HG02571 (cell line): Measurements from ENCODE around the gene DPP7.
"Not testable (repeated sequence)": the region's sequence is repeated elsewhere in the genome, so short reads cannot be mapped to it uniquely, and the experiment has no call there.

Experiments
- ATAC-seq: cut with Tn5 transposase; IDR thresholded peaks from one replicate; pipeline ENCODE4 v1.9.1; 2021; ENCODE audit warnings: mild to moderate bottlenecking, moderate library complexity; ENCODE audit not compliant: unreplicated experiment

DPP7 gene

DNA sequence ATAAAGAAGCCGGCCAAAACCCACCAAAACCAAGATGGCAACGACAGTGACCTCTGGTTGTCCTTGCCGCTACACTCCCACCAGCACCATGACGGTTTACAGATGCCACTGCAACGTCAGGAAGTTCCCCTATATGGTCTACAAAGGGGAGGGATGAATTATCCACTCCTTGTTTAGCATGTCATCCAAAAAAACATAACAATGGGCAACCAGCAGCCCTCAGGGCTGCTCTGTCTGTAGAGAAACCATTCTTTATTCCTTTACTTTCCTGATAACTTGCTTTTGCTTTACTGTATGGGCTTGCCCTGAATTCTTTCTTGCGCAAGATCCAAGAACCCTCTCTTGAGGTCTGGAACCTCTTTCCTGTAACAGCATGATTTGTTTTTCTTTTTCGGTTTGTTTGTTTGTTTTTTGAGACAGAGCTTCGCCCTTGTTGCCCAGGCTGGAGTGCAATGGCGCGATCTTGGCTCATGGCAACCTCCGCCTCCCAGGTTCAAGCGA lies 39.2 kb downstream of the DPP7 start:
- no peak for ATAC-seq

DNA sequence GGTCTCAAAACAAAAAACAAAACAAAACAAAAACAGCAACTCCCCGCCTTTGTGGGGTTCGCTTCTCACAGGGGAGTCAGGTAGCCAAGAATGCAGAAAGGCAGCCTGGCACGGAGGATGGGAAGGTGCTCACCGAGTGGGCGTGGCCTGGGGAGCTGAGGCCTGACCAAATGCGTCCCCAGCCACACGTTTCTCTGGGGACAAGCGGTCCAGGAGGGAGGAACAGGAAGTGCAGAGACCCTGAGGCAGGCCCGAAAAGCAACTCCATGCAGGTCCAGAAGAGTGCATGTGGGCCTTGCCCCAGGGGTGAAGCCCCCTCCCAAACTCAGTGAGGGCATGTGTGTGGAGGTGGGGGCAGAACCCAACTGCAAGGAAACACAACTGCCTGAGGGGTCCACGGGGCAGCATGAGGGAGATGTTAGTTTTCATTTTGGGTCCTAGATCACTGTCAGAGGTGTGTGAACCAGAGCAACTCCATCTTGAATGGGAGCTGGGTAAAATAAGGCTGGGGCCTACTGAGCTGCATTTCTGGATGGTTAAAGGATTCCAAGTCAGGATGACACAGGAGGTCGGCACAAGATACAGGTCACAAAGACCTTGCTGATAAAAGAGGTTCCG lies 39.8 kb downstream of the DPP7 start:
- ATAC-seq, result no peak

DNA sequence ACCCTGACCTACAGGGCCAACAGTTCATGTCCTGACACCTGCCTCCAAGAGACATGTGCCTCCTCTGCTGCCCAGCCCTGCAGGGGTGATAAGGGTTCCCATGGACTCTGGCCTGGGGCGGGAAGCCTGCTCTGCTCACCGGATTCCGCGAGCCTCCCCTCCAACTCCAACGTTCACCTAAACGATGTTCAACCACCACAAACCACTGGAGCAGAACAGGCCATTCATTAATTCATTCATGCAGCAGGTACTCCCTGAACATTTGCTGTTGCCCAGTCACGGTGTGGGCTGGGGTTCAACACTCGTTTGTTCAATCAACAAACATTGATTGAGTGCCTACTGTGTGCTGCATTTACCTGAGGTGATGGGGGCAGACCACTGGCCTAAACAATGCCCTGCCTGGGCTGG lies 40.5 kb downstream of the DPP7 start:
- ATAC-seq, result no peak

DNA sequence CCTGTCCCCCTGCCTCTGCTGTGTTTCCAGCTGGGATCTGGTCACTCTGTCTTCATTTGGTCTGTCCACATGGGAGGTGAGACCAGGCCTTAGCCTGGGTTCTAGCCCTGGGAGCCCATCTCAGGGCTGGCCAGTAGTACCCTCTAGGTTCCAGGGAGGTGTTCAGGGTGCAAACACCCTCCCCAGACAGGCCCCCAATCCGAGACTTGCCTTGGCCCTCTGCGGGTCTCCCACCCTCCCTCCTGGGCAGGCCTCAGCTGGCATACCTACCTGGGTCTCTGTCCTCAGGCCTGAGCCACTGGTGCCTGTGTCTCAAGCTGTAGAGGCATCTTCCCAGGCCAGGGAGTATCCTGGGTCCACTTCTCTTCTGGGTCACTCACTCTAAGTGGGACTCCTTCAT lies 43.3 kb downstream of the DPP7 start:
- no peak for ATAC-seq

DNA sequence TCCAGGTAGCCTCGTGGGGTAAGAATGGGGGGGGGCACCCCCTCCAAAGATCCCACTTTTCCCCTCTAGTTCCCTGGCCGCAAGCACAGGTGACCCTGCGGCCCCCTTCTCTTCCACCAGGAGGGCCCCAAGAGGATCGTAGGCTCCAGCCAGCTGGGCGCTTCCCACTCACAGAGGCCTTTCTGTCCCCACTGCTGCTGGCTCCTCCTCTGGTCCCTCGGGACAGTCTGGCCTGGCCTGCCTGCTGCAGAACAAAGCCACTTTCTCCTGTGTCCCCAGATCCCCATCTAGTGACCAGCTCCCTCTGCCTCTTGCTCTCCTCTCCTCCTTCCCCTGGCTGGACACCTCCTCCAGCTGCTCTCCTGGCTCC lies 43.6 kb downstream of the DPP7 start:
- ATAC-seq, result no peak

DNA sequence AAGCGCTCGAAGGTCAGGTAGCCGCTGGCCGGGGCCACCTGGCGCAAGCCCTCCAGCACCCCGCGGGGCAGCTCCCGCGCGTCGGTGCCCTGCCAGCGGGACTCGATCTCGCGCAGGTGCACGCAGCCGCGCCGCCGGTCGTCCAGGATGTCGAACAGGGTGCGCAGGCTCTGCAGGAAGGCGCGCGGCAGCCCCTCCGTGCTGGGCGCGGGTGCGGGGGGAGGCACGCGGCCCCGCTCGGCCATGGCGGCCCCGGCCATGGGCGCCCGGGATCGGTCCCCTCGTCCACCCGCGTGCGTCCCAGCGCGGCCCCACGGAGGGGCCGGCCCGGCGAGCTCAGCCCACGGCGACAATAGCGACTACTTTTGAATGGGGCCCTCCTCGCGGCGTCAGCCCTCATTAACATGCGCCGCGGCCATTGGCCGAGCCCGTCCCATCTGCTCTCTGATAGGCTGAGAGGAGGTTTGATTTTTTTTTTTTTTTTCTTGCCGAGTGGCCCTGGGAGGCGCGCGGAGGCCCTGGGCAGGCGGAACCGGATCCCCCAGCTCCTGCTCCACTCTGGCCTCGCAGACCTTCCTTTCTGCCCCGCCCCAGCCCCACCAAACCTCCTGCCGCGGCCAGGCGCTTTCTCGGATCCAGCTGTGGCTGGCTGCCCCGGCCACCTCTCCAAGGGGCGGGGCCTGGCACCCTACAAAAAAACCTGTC lies 44.2 kb downstream of the DPP7 start, which contains the start of gene SAPCD2:
Gene SAPCD2, minus strand, starts transcription at position 357 of the 705 bp plus-strand sequence. Its CDS starts 97 bp downstream, at position 260.
- ATAC-seq, result peak; percentile 54

DNA sequence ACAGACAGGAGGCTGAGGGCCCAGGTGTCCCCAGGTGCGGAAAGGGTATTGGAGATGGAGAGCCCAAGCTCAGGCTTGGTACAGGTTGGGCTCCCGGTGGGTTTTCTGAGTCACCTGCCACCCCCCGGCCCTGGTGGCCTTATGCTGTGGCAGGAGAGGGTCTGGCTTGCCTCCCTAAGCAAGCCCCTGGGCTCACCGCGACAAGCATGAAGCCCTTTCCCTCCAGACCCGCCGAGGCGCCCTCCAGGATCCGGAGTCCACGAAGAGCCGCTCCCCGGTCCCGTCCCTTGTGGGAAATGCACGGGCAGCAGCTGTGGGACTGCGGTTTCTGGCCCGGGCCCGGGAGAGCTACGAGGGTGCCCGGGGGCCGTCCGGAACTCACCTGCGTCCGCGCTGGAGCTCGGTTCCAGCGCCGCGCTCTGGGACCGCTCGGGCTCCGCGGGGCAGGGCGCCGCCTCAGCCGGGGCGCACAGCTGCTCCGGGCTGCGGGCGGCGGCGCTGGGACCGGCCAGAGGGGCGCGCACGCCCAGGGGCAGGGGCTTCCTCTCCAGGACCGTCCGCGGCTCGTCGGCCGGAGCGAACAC lies 44.9 kb downstream of the DPP7 start:
- ATAC-seq, result no peak

DNA sequence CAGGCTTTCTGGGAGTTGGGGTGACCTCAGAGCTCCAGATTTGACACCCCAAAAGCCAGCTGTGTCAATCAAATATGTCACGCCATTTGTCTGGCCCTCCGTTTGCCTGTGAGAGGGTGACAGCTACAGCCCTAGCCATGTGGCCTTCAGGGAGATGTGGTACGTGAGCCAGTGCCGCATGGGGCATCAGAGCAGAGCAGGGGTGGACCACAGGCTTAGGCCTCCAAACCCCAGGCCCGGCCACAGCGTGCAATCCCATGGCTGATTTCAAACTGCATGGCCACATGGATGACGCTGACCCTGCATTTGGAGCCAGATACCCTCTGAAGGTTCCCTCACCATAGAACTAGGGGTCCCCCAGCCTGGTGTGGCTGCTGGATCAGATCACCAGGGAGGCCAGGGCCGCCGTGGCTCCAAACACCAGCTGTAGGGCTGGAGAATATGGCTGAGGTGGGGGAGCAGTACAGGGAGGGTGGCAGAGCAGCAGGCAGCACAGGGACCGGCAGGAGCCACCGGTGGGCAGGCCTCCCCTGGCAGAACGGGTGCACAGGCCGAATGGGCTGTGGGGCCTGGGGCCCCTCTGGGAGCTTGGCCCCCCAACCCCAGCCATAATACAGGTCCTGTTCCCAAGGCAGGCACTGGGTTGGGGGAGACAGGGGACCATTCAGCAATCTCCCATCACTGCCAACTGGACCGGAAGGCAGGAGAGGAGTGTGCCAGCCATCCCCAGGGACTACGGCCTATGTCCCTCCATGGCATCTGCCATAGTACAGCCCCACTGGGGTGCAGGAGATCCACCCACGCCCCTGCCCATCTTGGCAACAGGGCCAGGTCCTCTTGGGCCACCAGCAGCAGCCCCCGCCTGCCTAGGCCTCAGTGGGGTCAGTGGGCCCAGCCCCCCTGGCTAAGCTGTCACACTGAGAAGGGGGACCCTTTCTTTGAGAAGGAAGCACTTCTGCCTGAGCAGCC lies 45.7 kb downstream of the DPP7 start:
- no peak for ATAC-seq

DNA sequence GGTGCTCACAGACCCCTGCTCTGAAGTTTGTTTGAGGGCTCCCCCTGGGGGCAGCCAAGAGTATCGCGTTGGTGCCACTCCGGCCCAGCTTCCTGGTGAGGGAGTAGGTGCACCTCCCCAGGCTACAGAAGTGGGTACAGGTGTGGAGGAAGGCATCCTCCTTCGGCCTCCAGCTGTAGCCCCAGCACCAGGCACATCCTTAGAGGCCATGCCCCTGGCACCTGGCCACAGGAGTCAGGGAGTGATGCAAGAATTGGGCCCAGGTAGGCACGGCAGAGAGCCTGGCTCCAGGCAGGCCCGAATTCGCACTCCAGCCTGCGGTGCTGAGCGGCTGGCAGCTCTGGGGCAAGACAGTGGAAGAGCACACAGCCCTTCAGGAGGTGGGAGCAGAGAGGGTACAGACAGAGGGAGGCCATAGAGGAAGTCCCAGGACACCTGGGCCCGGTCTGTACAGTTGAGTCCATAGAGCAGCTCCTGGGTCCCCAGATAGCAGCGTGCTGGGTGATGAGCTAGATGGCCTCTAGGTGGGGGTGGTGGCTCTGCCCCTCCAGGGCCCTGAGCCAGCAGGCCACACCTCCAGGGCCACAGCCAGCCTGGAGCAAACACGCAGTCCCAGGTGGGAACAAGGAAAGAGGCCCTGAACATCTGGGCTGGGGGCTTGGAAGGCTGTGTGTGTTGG lies 46.5 kb downstream of the DPP7 start:
- ATAC-seq, result no peak

DNA sequence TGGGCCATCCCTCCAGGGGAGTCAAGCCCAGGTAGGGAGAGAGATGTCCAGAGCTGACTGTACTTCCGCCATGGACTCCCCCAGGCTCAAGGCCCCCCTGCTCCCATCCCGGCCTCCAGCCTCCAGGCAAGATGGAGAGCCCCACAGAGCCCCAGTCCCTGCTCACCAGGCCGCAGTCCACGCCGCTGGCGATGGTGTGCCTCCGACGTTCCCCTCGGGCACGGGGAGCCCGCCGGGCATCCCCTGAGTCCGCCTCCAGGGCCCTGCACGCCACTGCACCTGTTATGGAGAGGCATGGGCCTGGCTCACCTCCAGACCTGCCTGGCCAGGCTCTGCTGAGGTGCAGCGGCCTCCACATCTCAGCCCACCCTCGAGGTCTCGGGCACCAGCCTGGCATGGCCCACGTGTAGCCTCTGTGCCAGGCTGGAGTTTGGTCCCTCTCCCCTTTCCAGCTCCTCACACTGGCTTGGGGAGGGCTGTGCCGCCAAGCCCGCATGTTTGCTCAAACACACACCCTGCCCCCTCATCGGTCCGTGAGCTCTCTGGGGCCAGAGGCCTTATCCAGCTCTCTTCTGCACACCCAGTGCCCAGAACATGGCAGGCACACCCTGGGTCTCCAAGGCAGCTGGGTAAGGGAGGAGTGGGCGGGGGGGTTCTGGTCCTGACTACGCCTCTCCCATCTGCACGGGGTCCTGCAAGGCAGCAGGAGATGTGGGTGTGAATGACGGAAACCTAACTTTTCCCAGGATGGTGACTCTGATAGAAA lies 48.3 kb downstream of the DPP7 start:
- ATAC-seq, result no peak

DNA sequence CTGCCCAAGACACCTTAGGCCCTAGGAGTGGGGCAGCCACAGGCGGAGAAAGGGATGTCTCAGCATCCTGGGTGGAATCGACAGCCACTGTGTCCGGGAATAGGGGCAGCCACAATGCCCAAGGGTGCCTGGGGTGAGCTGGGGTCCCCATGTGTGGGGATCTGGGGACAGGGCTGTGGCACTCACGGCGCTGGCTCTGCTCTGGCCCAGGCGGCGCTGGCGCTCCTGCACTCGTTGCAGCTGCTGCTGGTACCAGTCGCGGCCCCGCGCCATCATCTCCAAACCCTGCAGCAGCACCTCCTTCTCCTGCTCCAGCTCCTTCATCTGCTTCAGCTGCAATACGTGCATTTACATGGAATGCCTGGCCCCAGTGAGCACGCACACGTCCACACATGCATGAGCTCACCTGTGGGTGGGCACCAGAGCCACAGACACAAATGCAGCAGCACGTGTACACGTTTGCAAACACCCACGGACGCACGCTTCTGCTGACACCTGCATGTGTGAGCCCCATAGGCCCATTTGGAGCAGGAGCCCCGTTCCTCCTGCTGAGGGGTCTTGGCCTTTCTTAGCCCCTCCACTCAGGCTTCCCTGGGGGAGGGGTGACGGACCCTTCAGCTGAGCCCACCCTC lies 49.1 kb downstream of the DPP7 start:
- no peak for ATAC-seq

DNA sequence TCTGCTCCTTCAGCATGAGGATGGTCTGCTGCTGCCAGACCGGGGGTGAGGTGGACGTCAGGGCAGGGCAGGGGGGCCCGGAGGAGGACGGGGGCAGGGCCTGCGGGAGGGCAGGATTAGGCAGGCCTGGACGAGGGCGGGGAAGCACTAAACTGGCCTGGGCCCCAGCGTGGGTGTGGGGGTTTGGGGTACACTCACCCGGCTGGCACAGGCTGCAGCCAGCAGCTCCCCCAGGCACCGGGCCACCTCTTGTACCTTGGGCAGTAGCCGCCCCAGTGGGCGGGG lies 49.7 kb downstream of the DPP7 start:
- no peak for ATAC-seq

DNA sequence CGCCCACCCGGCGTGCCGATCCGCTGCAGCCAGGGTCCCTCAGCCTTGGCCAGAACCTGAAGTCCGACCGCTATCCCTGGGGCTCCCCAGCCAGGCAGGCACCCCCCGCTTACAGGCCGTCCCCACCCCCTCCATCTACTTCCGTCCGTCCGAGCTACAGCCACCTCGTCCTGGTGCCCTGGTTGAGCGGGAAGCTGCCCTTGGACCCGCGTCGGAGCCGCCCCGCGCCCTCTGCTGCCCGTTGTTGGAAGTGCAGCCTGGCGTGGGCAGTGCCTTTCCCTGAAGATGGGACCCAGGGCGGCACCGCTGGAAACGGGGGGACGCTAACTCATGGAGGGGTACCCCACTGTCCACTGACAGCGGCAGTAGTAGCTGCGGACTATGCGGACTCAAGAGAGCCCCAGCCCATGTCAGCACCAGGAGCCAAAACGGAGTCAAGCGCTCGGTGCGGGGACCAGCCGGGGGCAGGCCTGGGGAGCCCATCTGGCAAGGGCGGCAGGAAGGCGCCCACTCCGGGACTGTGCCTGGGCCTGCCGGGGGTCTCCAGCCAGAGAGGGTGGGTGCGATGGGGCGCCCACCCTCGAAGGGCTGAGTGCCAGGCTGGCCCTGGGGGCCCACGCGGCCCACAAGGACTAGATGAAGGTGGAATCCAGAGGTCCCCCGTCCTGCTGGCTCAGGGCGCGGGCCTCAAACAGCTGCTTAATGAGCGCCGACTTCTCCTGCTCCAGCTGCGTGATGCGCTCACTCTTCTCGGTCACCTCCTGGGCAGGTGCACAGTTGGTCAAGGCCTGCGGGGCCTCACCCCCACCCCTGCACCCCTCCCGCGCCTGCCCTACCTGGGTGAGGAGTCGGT lies 50.3 kb downstream of the DPP7 start:
- ATAC-seq, result no peak

DNA sequence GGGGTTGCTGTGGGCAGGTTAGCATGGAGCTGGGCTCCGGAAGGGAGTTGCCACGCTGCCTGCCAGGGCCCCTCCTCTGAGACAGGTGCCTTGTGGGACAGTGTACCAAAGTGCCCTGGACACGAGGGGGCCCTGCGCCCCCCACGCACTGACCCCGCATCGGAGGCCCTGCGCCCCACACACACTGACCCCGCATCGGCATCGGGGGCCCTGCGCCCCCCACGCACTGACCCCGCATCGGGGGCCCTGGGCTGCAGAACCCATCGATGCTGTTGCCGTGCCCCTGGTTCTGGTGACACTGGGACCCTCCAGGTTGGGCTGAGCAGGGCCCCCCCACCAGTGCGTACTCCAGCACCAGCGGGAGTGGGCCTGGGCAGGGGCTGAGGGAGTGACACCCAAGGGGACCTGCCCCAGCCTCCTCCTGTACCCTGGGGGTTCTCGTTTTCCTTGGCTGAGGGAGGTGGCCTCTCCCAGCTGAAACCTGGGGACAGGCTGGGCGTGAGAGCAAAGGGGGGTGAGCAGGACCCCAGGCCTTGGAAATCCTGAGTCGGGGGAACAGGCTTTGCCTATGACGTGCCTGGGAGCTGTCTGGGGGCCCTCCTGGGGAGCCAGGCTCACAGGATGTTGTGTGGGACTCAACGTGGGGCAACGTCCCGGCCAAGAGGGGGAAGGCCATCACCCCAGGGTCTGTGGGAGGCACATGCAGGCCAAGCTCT lies 51.1 kb downstream of the DPP7 start:
- ATAC-seq, result no peak

DNA sequence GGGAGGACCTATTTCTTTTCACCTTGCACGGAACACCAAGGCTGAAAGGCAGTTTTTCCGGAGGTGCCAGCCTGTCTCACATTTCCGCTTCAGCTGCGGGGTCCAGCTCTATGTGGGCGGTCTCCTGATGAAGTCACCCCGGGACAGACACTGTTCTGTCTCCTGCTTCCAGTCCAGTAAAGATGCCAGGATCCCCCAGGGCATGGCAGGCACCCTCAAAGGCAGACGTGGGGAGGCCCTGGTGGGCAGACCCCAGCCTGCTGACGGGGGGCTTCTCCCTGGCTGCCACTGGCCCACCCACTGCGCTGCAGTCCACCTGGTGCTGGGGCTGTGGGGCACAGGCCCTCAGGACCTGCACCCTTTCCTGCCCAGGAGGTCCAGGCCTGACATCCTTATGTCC lies 51.7 kb downstream of the DPP7 start:
- not testable (repeated sequence) for ATAC-seq

DNA sequence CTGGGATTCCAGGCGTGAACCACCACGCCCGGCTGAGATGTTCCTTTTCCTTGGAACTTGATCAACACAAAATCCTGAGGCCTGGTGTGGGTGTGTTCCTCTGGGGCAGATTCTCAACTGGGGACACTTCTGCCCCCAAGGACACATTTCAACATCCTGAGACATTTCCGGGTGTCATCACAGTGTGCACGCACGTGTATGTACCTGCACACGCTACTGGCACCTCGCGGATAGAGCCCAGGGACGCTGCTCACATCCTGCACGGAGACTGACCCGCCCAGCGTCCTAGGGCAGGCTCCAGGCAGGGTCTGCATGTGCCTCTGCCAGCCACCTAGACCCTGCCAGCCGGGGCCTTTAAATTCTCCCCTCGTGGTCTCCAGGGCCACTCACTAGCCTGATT lies 52.1 kb downstream of the DPP7 start:
- ATAC-seq, result no peak
